A549 (cell line): ENCODE data around the gene ZDHHC11B.

Experiments used
- CEBPB ChIP-seq, 2 experiments: fragments of >200 bp in 1 of 2; sonication (Bioruptor Twin) in 1 of 2; formaldehyde crosslinking in 1 of 2; IDR thresholded peaks; 2 replicates each; pipeline ENCODE4 v1.6.1; 2012 to 2016
- CTCF ChIP-seq: fragments of >200 bp; sonication (Bioruptor Twin); formaldehyde crosslinking; IDR thresholded peaks from 3 replicates; pipeline ENCODE4 v1.5.1; 2016
- HDAC2 ChIP-seq: fragments of 200-600 bp; sonication (generic); IDR thresholded peaks from 2 replicates; pipeline ENCODE4 v1.6.1; 2016
- MAFK ChIP-seq: fragments of 450-650 bp; IDR thresholded peaks from 2 replicates; pipeline ENCODE4 v1.6.1; 2014; ENCODE audit not compliant: partially characterized antibody
- PBX3 ChIP-seq: IDR thresholded peaks from 2 replicates; pipeline ENCODE4 v1.6.1; 2012
- RAD21 ChIP-seq, 2 experiments: fragments of >200 bp in 1 of 2; sonication (Bioruptor Twin) in 1 of 2; formaldehyde crosslinking in 1 of 2; IDR thresholded peaks in 1 of 2; conservative IDR thresholded peaks in 1 of 2; 2 replicates in 1 of 2; 3 replicates in 1 of 2; pipeline ENCODE4 v1.6.1; 2012 to 2018; ENCODE audit warnings: inconsistent platforms in 1 of 2
- RARB ChIP-seq: fragments of 250-450 bp; sonication (Bioruptor Pico); IDR thresholded peaks from 2 replicates; pipeline ENCODE4 v1.8.0; 2021; ENCODE audit warnings: mild to moderate bottlenecking, moderate library complexity
- REST ChIP-seq: fragments of 200-600 bp; sonication (generic); IDR thresholded peaks from 2 replicates; pipeline ENCODE4 v1.6.1; 2016; ENCODE audit warnings: antibody characterized with exemption, mild to moderate bottlenecking, moderate library complexity

GRCh38 chr5:821504-821903, 37.0 kb upstream of the ZDHHC11B start:
- TF ChIP-seq REST (no peak), CTCF (no peak), RAD21 (conservative IDR thresholded peaks at IDR 0.05 in 1 of 2, IDR thresholded peaks at IDR 0.05 in 1 of 2) (no peak), MAFK (no peak), CEBPB (IDR thresholded peaks at IDR 0.05) (no peak), RARB (CRISPR knock-in tag) (no peak), HDAC2 (no peak), PBX3 (no peak)
